ENCODE measurements around the gene CLRN1.

DNA sequence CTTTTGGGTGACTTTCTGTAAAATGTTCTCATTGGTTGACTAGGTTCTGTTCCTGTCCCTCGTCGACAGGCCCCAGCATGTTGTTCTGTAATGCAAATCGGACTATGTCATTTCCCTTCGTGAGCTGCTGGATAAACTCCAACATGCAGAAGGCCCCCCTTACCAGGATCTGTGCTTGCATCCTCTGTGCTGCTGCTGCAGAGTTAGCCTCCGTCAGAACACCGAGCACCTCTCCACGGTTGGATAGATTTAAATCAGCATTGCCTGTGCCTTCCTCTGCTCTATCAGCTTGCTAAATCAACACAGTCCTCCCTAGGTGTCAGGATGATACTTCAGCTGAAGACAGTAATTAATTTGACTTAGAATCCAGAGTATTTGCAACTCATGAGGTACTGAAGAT lies 54.6 kb downstream of the CLRN1 start:
- TF ChIP-seq, protein P1, sequence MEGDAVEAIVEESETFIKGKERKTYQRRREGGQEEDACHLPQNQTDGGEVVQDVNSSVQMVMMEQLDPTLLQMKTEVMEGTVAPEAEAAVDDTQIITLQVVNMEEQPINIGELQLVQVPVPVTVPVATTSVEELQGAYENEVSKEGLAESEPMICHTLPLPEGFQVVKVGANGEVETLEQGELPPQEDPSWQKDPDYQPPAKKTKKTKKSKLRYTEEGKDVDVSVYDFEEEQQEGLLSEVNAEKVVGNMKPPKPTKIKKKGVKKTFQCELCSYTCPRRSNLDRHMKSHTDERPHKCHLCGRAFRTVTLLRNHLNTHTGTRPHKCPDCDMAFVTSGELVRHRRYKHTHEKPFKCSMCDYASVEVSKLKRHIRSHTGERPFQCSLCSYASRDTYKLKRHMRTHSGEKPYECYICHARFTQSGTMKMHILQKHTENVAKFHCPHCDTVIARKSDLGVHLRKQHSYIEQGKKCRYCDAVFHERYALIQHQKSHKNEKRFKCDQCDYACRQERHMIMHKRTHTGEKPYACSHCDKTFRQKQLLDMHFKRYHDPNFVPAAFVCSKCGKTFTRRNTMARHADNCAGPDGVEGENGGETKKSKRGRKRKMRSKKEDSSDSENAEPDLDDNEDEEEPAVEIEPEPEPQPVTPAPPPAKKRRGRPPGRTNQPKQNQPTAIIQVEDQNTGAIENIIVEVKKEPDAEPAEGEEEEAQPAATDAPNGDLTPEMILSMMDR (conservative IDR thresholded peaks at IDR 0.05) = no peak
- TF ChIP-seq EZH2 (IDR thresholded peaks at IDR 0.05; ENCODE audit: low read depth) = no peak

Data from PC-9 (cell line).